HG02870 (cell line): ENCODE measurements around the gene HOXD11.

ENCODE experiments used
- ATAC-seq: cut with Tn5 transposase; IDR thresholded peaks from one replicate; pipeline ENCODE4 v1.9.1; 2021; ENCODE audit warnings: mild to moderate bottlenecking, moderate library complexity; ENCODE audit not compliant: unreplicated experiment

The HOXD11 gene

DNA sequence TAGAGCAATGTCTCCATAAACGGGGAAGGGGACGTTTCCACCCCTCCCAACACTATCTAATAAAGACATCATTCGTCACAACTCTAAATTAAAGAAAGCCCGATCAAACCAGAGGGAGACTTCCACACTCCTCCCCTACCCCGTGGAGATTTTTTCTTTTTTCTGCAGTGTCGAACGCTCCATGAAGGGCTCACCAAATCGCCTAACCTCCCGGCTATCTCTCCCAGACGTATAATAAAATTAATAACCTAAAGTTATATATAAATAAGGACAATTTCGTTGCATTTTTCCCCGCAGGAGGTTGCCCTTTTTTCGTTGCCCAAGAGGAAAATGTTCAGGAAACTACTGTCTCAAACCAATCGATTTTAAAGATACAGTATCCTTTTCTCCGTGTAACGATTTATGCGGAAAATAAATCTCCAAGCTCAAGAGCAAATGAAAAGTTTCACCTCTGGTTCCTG is 25.7 kb upstream of the HOXD11 start:
- no peak for ATAC-seq

- ATAC-seq = no peak
These were observed 25.1 kb upstream of the HOXD11 start for GRCh38 chr2:176081837-176082524.

DNA sequence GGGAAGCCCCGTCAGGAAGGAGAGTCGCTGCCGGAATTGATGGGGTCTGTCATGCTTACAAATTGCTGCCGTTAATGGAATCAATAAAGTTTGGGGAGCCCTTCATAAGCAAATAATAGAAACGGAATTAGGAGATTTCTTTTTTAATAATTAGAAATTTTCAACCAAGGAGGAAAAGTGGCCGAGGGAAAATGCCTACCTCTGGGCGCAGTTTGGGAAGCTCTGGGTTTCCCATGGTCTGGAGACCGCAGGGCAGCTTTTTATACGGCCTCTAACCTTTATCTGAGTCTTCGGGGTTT is 24.6 kb upstream of the HOXD11 start:
- no peak for ATAC-seq

- no peak for ATAC-seq
These were observed 24.0 kb upstream of the HOXD11 start for GRCh38 chr2:176082824-176083751.

DNA sequence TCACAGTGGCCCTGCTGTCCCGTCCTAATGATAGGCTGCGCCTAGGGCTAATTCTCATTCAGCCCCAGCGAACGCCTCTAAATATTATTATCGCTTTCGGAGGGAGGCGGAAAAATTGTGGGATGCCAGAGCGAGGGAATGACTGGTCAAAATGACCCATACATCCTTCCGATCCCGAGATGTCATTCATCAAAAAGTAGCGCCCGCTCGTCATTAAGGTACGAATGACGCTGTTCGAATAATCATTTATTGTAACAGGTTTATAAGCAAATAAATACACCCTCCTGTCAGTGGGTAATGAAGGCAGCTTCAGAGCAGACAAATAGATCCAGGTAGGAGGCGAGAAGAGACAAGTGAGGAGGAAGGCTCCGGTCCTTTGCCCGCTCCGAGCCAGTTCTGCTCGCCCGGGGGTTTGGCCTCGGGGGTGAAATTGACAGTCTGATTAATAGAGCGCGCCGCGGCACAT is 23.3 kb upstream of the HOXD11 start, which contains the start of gene EVX2:
Gene EVX2, minus strand, starts transcription at position 167 of the 466 bp plus-strand sequence. CDS start 186 bp downstream, outside the sequence.
- no peak for ATAC-seq

DNA sequence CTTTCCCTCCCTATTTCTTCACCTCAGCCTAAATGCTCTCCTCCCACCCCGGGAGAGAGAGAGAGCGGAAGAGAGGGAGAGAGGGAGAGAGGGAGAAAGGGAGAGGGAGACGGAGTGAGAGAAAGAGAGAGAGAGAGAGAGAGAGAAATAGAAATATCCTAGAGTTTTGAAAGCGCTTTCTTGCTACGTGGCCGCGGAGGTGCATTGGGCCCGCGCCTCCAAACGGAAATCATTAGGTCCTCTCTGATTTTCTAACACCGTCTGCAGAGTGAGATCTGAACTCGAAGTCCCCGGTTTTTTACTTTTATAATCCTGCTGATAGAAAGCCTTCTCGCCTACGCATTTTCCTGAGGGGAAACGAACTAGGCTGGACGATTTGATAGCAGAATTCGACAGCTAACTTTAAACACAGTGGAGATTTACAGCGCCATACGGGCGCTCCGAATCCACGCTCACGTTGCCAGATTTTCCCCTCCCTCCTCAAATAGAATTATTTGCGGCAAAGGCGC is 22.4 kb upstream of the HOXD11 start:
- no peak for ATAC-seq

- no peak for ATAC-seq
These were observed 21.8 kb upstream of the HOXD11 start for GRCh38 chr2:176085120-176085788.

DNA sequence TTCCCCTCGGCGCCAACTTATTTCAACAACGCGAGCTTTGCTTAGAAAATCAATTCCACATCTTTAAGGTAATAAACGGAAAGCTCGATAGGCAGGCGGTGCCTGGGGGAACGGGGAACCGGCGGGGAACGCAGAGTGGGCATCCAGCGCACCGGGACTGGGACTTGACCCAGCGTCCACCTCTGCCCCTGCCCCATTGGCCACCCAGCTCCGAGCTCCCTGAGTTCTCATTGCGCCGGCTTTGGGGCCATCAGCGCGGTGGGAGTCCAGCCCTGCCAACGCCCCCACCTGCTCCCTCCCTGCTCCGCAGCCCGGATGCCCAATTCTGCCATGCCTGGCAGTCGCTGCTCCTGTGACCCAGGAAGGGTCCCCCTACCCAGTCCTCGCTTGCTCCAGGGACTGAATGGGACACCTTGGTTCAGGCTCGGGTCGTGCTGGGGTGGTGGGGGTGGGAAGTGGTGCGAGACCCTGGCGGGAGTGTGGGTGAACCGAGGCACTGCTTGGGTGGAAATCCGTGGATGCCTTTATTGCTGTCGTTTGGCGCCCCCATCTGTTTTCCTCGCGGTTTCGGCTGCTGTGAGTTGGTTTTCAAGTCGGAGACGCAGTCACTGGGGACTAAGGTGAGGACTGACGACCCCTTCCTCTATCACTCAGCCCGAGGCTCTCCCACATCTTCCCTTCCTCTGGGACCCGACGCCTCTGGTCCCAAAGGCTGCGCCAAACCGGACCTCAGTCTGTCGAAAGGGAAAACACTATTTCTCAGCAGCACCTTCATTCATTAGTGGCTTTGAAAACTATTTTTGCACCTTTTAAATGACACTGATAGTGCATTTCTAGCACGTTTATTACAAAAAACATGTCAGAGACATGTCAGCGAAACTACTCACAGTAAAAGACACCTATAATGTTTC is 21.0 kb upstream of the HOXD11 start:
- ATAC-seq = no peak

DNA sequence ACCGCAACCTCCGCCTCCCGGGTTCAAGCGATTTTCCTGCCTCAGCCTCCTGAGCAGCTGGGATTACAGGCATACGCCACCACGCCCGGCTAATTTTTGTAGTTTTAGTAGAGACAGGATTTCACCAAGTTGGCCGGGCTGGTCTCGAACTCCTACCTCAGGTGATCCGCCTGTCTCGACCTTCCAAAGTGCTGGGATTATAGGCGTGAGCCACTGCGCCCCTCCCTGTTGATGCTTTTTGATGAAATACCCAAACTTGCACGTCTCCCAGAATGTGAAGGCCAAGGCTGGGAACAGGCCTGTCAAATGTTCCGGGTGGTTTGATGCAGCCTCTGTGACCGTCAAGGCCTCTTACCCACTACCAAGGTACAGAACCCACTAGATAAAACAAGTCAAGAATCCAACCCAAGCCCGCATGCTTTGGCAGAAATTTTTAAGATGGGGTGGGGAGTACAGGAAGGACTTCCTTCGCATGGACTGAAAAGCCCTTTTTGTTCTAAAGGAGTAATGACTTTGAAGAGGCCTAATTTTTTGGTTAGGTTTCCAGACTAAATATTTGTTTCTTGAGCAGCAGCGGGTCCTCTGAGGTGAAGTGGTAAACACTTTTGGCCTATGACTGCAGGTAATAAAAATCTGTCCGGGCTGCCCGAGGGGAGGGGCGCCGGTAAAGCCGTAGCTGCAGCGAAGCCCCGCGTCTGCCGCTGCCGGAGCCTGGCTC is 19.6 kb upstream of the HOXD11 start:
- no peak for ATAC-seq

DNA sequence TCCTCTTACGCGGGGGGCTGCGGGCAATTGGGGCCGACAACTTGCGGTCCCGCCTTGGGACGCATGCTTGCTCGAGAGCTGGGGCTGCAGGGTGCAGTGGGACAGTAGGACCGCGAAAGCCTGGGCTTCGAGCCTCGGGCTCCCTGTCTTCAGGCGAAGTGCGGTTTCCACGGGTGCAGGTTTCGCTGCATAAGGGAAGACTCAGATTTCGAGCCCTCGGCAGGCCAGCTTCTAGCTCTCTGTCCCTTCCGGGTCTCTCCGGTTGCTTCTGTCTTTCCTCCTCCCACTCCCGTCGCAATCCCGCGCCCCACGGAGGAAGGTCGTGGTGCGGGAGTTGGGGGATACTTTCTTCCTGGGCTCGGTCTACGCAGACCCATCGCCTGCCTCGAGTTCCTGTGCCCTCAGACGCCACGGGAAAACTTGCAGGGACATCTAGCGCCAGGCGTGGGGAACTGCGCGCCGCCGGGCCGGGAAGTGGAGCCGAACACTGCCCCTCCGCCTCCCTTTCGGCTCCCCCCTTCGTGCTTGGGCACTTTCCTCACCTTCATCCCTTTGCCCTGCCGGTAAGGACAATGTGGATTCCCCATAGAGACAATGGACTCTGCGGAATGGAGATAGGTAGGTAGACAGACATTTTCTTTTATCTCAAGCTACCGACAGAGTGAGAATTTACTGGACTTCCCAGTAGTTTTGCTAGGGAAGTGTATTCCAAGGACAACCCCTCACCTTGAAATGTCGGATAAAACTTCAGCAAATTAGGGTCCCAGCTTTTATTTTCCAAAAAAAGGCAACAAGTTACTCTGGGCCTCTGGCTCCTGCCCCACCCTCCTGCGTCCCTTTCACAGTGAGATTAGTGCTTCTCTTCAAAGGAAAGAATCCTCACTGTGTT is 18.8 kb upstream of the HOXD11 start:
- ATAC-seq = peak; percentile 79

DNA sequence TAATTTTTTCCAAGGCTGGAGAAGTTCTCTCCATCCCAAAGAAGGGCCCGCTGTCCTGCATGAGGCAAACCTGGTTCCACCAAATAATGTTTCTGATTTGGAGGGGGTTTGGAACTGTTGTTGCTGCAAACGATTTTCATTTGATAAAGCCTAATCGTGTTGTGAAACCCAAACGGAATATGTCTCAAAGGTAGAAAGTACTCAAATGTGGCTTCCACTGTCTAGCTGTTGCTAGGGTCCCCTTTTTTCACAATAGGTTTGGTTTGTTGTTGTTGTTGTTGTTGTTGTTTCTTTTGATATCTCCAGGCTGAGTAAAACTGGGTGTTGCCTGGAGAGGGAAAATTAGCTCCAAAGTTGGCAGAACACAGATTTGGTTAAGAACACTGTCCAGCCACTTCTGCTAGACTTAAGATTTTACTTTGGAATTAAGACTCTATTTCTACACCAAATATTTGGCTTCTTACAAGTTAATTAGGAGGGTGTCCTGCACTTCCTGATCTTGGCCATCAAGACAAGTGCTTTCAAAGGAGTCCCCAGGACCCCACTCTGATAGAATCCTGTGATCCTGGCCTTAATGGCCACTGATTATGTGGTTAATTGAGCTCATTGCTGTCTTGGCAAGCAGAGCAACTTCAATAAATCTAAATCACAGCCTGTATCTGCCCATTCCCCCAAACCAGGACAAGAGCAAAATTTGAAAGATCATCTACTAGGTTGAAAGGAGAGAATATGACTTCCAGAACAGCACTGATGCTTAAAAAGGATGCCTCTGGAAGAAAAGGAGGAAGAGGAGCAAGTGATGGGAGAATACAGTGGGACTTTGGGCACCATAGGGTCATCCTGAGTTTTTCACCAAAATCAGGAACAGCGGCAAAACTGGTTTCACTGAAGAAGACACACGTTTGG is 17.9 kb upstream of the HOXD11 start:
- no peak for ATAC-seq

DNA sequence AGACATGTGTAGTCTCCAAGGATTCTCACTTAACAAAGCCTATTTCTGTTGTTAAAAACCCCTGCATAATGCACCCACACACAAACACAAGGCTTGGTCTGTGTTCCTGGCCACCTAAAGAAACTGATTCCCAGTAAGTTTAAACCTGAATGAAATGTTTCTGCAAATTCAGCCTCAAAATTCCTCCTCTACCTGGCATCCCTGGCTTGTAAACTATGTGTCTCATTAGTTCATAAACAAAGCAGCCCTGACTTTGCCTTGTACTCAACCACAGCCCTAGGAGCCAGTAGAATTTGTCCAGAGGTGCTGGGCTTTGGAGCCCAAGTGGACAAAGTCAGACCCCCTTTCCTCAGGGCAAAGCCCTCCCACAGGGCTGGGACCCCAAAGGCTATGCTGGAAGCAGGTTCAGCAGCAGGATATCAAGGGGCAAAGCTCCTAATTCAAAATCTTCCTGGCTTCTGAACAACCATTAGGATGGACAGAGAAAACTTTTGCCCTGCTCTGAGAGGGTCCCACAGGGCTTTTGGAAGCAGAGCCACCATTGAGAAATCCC is 17.2 kb upstream of the HOXD11 start:
- no peak for ATAC-seq

- ATAC-seq = no peak
These were observed 16.2 kb upstream of the HOXD11 start for GRCh38 chr2:176090862-176091261.

GRCh38 chr2:176091329-176092258 is 15.5 kb upstream of the HOXD11 start:
- no peak for ATAC-seq

DNA sequence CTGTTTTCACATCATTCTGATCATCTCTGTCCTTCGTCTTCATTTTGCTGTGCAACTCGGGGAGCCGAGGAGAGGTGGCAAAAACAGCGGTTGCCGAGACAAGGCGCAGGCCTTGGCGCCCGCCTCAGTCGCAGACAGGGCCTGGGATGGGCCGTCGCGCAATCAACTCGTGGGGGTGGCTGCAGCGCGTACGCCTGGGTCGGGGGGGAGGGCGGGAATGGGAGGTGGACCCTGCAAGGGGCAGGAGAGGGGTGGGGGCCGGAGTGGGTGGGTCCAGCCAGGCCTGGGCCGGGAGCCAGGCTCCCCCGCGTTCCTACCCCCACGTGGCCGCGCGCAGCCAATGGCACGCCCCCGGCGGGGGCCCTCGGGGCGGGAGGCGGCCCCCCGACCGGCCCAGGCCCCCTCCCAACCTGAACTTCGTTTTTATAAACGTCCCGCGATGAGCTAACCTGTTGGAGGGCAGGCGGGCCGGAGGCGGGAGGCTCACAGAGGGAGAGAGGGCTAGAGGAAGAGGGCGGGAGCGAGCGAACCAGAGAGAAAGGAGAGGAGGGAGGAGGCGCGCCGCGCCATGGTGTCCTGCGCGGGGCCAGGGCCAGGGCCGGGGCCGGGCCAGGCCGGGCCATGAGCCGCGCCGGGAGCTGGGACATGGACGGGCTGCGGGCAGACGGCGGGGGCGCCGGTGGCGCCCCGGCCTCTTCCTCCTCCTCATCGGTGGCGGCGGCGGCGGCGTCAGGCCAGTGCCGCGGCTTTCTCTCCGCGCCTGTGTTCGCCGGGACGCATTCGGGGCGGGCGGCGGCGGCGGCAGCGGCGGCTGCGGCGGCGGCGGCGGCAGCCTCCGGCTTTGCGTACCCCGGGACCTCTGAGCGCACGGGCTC is 14.6 kb upstream of the HOXD11 start, which contains the start of gene HOXD13:
Gene HOXD13, plus strand, starts transcription at position 452 of the 875 bp plus-strand sequence. Its CDS starts 170 bp downstream, at position 622.
- no peak for ATAC-seq
